SIG-M5 treated with dmso at 0.1 percent for 504 hours (cell line): ENCODE results near the gene PILRA.

Experiments used
- DNase-seq: peaks from one replicate; lab custom pipeline; 2025; ENCODE audit not compliant: unreplicated experiment; lab: John Stamatoyannopoulos, UW

Gene PILRA

GRCh38 chr7:100406767-100407166 is 33.5 kb downstream of the PILRA start:
- no peak for DNase-seq

- DNase-seq: peak; percentile 76
Measured at GRCh38 chr7:100407285-100408180, 34.2 kb downstream of the PILRA start.

DNA sequence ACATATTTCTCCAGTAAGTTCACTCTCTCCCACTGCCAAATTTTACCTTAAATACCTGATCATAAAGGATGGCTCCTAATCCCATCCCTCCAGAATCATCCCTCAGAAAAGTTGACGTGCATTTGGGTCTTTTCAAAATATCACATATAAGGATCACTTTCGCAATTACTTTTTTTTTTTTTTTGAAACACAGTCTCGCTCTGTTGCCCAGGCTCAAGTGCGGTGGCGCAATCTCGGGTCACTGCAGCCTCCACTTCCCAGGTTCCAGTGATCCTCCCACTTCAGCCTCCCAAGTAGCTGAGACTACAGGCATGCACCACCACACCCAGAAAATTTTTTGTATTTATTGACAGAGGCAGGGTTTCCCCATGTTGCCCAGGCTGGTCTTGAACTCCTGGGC is 37.8 kb downstream of the PILRA start:
- no peak for DNase-seq

DNA sequence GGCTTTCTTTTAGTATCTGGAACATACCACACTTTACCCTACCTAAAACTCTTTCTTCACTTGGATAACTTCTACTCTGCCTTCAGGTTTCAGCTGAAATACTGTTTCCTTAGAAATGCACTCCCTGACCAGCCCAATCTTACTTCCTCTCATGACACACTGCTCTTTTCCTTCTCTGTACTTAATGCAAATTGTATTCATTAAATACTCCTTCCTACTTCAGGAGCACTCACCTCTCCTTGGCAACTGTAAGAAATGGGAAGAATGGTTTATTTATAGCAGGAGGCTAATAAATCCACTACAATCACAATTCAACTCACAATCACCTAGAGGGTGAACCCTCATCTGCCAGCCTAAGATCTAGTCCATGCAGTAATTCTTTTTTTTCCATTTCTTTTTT is 40.1 kb downstream of the PILRA start:
- DNase-seq: no peak

DNA sequence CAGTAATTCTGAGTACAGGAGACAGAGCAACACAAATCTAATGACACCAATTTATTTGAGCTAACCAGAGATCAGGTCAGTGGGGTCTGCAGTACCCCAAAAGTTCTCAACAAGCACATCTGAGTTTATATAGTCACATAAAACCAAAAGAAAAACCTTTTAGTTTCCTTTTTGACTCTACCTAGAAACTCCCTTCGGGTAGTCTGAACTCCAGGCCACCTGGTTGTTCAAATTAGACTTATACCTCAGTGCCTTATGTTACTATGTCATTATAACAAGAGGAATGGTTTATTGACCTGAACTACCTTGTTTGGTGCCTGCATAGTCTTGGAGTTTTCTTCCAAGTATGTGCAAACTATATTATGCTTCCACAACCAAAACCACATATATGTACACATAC is 40.6 kb downstream of the PILRA start:
- DNase-seq: no peak

DNA sequence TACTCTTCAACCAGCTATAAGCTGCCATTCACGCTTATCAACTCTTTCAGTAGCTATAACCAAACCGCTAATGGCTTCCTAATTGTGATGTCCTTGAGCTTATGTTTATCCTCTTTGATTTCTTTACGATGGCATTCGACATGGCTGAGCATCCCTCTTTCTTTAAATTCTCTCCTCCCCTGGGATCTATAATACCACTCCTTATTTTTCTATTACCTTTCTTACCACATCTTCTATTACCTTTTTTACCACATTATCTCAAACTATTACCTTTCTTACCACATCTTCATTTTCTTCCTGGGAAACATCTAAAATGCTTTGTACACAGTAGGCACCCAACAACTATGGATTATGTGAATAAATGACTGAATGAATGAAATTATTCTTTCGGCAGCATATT is 42.2 kb downstream of the PILRA start:
- no peak for DNase-seq

DNA sequence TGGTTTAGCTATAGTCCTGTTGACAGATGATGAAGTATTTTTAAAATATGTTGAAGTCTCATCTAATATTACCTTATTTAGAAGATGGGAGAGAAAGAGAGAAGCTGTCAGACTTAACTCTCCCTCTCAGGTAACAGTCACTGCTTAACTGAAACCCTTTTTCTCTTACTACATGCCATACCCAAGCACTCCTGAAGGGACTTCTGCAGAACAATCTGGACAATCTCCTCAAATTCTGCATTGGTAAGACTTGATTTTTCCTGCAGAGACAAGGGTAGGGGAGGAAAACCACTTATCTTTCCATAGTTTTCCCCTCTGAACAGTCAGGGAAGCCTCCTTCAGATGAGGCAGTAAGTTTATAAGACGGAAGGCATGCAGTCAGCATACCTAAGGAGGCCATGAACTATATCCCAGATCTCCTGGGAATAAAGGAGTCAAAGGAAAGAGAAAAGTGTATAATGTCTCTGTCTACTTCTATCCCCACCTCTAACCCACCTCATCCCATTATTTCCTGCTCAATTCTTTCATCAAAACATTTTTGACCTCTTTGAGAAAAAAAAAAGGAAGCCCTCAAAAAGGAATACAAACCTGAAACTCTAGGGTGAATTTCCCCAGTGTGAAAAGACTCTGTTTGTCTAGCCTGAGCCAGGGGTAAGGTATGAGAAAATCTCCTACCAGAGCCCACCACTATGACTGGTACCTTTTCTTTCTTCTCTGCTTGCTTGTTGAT is 45.8 kb downstream of the PILRA start:
- DNase-seq: no peak

DNA sequence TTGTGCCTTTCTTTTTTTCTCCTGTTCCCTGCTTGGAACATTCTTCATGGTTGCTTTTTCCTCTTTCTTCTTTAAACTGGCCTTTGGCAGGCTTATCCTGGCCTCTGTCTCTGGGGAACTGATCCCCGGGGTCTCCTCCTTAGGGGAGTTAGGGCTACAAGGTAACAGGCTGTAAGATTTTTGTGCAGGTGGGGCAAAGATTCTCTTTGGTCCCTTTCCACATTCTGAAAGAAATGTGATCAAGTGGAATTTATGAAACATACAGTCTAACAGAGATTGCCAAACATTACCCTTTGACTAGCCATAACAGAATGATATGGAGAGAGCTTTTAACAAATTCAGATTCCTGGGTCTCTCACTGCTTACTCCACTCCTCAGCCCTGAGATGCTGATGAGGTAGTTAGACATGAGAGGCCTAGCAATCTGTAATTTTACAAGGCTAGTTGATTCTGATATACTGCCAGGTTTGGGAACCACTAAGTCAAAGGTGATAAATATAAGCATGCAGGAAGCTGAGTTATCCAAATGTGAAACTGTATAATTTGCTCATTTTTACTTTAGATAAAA is 46.5 kb downstream of the PILRA start:
- no peak for DNase-seq

DNA sequence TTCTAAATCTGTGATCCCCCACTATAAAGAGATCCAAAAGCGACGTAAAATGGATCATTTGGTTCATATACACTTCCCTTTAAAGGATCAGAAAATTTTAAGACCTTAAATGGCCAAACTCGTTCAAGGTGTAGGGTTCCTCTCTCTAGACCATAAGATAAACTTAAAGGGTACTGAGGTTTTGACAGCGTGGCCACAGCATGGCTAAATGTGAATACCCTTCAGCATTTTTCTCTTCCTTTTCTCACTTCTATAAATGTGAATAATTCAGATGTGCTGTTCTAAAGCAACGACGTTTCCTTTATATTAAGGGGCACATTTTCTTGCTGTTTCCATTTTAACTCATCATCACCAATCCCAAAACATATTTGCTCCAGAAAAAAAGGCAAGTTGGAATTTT is 50.0 kb downstream of the PILRA start:
- DNase-seq: no peak

DNA sequence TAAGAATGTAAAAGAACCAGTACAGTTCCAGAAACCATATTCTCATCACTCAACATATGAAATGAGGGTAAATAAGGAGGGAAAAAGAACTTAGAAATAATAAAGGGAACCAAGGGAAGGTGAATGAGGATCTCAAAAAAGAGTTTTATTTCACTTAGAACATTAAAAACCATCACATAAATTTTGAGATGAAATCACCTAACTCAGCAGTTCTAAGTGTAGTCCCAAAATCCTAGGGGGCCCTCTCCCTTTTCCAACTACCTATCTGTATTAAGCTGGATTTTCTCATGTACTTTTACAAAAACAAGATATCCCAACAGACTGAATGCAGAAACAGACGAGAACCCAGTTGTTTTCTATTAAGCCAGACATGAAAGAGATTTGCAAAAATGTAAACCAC is 52.1 kb downstream of the PILRA start:
- no peak for DNase-seq

- DNase-seq: no peak
Measured at GRCh38 chr7:100426516-100426915, 53.2 kb downstream of the PILRA start.

- no peak for DNase-seq
Measured at GRCh38 chr7:100427762-100428198, 54.5 kb downstream of the PILRA start.

- peak; percentile 93 for DNase-seq
Measured at GRCh38 chr7:100428199-100428966, 55.1 kb downstream of the PILRA start, which contains the start of gene ZCWPW1. ZCWPW1 (minus strand) TSS chr7:100428703; CDS start chr7:100420649, 8,054 bp downstream.

DNA sequence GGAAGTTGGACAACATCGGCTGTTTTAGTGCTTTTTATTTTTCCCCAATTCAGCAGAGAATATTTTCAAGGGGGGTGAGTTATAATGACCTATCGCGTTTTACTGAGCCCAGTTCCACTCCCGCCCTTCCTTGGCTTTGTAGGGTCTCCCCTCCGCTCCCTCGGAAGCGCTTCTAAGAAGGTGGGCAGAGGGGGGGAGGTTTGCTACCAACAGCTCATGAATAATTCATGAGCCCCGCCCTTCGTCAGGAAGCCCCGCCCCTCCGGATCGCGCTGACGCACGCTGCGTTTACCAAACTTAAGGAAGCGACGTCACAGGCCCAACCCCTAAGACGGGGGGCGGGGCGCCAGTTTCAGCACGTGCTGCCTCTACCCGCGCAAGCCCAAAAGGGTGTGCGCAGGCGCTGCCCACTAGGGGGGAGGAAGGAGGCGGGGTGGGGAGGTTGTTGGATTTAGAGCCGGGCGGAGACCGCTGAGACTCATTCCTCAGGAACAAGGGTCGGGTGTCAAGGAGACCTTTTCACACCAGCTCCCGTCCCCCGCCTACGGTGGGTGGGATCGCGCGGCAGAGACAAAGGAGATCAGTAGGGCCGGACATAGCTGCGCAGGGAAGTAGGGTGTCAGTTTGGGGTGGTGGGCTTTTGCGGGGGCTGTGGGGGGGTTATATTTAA is 55.8 kb downstream of the PILRA start:
- peak; percentile 98 for DNase-seq

DNA sequence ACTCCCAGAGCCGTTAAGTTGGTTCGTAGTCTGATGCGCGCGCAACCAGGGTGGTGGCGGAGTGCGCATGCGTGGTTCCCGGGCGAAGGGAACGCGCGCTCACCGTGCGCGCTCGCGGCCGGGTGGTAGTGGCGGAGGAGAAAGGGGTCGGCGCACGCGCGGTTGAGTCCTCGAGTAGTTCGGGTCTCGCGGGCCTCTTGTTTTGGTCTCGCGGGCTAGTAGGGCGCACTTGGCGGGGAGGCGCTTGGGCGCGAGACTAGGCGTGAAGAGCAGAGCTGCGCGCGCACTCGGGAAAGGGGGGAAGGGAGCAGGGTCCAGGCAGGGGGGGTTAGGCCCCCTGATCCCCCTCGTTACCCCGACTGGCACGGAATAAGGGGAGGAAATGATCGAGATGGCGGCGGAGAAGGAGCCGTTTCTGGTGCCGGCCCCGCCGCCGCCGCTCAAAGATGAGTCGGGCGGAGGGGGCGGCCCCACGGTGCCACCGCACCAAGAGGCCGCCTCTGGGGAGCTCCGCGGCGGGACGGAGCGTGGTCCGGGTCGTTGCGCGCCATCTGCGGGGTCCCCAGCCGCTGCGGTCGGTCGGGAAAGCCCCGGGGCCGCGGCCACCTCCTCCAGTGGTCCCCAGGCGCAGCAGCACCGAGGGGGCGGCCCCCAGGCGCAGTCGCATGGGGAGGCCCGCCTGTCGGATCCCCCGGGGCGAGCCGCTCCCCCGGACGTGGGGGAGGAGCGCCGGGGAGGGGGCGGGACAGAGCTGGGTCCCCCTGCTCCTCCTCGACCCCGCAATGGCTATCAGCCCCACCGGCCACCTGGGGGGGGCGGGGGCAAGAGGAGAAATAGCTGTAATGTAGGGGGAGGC is 56.6 kb downstream of the PILRA start, which contains the start of gene MEPCE:
Gene MEPCE, plus strand, starts transcription at position 195 of the 856 bp plus-strand sequence. Its CDS starts 188 bp downstream, at position 383.
- peak; percentile 81 for DNase-seq

DNA sequence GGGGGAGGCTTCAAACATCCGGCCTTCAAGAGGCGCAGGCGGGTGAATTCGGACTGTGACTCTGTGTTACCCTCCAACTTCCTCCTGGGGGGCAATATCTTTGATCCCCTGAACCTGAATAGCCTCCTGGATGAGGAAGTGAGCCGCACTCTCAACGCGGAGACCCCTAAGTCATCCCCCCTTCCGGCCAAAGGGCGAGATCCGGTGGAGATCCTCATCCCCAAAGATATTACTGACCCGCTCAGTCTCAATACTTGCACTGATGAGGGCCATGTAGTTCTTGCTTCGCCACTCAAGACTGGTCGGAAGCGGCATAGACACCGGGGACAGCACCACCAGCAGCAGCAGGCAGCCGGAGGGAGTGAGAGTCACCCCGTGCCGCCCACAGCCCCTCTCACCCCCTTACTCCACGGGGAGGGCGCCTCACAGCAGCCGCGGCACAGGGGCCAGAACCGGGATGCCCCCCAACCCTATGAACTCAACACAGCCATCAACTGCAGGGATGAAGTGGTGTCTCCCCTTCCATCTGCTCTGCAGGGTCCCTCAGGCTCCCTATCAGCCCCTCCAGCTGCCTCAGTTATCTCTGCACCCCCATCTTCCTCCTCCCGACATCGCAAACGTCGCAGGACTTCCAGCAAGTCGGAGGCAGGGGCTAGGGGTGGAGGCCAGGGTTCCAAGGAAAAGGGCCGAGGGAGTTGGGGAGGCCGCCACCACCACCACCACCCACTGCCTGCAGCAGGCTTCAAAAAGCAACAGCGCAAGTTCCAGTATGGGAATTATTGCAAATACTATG is 57.4 kb downstream of the PILRA start:
- DNase-seq: peak; percentile 45

DNA sequence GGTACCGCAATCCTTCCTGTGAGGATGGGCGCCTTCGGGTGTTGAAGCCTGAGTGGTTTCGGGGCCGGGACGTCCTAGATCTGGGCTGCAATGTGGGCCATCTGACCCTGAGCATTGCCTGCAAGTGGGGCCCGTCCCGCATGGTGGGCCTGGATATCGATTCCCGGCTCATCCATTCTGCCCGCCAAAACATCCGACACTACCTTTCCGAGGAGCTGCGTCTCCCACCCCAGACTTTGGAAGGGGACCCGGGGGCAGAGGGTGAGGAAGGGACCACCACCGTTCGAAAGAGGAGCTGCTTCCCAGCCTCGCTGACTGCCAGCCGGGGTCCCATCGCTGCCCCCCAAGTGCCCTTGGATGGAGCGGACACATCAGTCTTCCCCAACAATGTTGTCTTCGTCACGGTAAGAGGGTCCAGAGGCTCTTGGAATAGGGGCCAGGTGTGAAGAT is 58.0 kb downstream of the PILRA start:
- DNase-seq: no peak

DNA sequence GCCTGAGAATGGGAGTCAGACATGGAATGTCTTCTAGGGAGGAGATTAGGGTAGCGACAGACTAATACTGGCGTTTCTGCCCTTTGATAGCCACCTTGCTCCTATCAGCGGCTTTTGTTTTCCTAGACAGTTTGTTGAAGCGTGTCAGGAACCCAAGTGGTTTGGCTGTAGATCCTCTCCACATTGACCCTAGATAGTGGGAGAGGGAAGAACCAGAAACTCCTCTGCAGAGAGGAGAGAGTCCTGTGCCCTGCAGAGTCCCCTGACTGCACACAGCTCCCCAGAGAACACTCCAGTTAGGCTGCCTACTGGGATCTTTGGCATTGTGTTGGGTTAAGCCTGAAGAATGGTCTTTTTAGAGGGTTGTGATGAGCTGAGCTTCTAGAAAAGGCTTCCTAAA is 58.8 kb downstream of the PILRA start:
- no peak for DNase-seq
